ENCODE data around the gene PALB2. TPM values are rescaled to one million over a fixed set of nuclear protein-coding genes. Genes with fewer than 3 reads are reported as not detected.
A peak's percentile ranks its signal among the peaks of the same experiment; 100 is the strongest.
"Not testable (repeated sequence)": the region's sequence is repeated elsewhere in the genome, so short reads cannot be mapped to it uniquely, and the experiment has no call there.

Gene PALB2
- total RNA-seq, 1 experiment from 2014 or later: 19.1 TPM

DNA sequence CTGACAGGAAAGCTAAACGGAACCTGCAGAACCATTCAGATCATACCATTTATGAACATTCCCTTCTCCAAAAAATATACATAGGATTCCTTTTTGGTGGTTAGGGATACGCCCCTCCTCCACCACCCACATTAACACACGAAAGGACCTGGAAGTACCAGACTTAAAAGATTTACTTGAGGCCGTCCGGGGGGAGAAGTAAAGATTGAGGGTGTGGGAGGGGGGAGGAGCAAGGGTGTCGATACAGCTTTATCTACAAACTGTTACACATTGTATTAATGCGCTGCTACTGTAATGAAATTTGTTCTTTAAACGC lies 537 bp downstream of the PALB2 start:
- POLR2A ChIA-PET (ENCODE audit: unreplicated experiment): no interaction called here
- no TSS peak for BruUV-seq (replicated peaks)
- H3K79me2 ChIP-seq (ENCODE audit: low read depth): peaks cover 55% of the 10 kb centered on the region
- peak overlapping the region; percentile 96 for H3K4me2 ChIP-seq
- H3F3A ChIP-seq (ENCODE audit: insufficient read depth, low read depth): peaks cover 5% of the 10 kb centered on the region; the same call in 1 of the 2 replicates
- no peaks in the 10 kb centered on the region for H3K27me3 ChIP-seq (ENCODE audit: insufficient read depth, low read depth)
- peak overlapping the region; percentile 38; the same call in 1 of the 2 replicates for H3K27ac ChIP-seq
- no peaks in the 10 kb centered on the region for H3K9me2 ChIP-seq (ENCODE audit: insufficient read depth)
- no peaks in the 10 kb centered on the region for H4K20me1 ChIP-seq (ENCODE audit: insufficient read depth)
- no peak for DNase-seq
- H3K4me1 ChIP-seq (replicated peaks; ENCODE audit: insufficient read depth): peaks cover 14% of the 10 kb centered on the region
- CTCF ChIA-PET: interaction anchor here (0.5 kb wide), 1 partner anchor 222 kb away, joined by 4 read pairs; no protein-coding TSS in a partner anchor
- no peak for TF ChIP-seq EZH2 (IDR thresholded peaks at IDR 0.05; ENCODE audit: low read depth)
- TF ChIP-seq, protein P1, sequence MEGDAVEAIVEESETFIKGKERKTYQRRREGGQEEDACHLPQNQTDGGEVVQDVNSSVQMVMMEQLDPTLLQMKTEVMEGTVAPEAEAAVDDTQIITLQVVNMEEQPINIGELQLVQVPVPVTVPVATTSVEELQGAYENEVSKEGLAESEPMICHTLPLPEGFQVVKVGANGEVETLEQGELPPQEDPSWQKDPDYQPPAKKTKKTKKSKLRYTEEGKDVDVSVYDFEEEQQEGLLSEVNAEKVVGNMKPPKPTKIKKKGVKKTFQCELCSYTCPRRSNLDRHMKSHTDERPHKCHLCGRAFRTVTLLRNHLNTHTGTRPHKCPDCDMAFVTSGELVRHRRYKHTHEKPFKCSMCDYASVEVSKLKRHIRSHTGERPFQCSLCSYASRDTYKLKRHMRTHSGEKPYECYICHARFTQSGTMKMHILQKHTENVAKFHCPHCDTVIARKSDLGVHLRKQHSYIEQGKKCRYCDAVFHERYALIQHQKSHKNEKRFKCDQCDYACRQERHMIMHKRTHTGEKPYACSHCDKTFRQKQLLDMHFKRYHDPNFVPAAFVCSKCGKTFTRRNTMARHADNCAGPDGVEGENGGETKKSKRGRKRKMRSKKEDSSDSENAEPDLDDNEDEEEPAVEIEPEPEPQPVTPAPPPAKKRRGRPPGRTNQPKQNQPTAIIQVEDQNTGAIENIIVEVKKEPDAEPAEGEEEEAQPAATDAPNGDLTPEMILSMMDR (conservative IDR thresholded peaks at IDR 0.05): no peak
- no peaks in the 10 kb centered on the region for H3K9me3 ChIP-seq (ENCODE audit: insufficient read depth, low read depth)
- peak overlapping the region; percentile 87 for H3K4me3 ChIP-seq
- intact Hi-C loops (cut with micrococcal nuclease; ENCODE audit: unreplicated experiment): loop anchor here (5.0 kb wide), 1 partner anchor 43 kb away; the partner anchor contains the start of gene NDUFAB1
- H3K36me3 ChIP-seq (ENCODE audit: low read depth): peaks cover 23% of the 10 kb centered on the region
- peak overlapping the region; percentile 97 for H2AFZ ChIP-seq

DNA sequence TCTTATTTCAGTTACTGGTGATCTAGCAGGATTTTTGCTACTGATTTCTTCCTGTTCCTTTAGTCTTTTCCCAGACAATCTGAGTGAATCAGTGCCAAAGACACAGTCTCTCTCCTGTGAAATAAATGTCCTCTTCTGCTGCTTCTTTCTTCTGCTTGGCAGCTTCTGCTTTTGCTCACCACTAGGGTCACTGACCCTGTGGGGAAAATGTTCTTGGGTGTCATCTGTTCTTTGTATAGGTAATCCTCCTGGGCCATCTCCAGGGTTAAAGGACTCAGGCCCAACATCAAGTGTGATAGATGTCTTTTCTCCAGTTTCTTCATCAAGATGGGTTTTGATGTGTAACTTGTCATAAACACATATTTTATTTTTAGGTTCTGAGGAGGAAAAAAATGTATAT lies 5.2 kb downstream of the PALB2 start:
- CTCF ChIA-PET: no interaction called here
- no TSS peak for BruUV-seq (replicated peaks)
- intact Hi-C loops (cut with micrococcal nuclease; ENCODE audit: unreplicated experiment): no loop called here

DNA sequence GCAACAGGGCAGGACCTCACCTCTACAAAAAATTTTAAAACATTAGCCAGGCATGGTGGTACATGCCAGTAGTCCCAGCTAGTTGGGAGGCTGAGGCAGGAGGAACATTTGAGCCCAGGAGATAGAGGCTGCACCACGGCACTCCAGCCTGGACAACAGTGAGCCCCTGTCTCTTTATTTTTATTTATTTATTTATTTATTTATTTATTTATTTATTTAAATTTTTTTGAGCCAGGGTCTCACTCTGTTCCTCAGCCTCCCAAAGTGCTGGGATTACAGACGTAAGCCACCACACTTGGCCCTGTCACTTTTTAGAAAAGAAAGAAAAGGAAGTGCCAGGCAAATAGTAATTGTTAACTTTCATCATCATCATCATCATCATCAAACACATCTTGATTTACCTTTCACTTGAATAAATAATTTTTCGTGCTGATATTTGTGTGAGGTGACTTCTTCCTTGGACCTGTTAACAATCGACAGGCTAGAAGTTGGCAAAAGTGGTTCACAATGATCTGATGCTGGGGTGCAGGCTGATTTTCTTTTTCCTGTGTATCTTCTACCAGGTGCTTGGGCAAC lies 6.6 kb downstream of the PALB2 start:
- peaks cover 29% of the 10 kb centered on the region for H3K36me3 ChIP-seq (ENCODE audit: low read depth)
- POLR2A ChIA-PET (ENCODE audit: unreplicated experiment): interaction anchor here (0.6 to 0.7 kb wide), 2 partner anchors 45 to 1035 kb away, joined by 4 to 5 read pairs; no protein-coding TSS in a partner anchor
- intact Hi-C loops (cut with micrococcal nuclease; ENCODE audit: unreplicated experiment): no loop called here
- no peak for DNase-seq
- TF ChIP-seq, protein P1 (conservative IDR thresholded peaks at IDR 0.05): no peak
- no peak for TF ChIP-seq EZH2 (IDR thresholded peaks at IDR 0.05; ENCODE audit: low read depth)
- no peak overlapping the region for H3K4me2 ChIP-seq
- no peak overlapping the region for H3K27ac ChIP-seq
- peaks cover 8% of the 10 kb centered on the region for H3F3A ChIP-seq (ENCODE audit: insufficient read depth, low read depth)
- no peak overlapping the region for H2AFZ ChIP-seq
- H4K20me1 ChIP-seq (ENCODE audit: insufficient read depth): no peaks in the 10 kb centered on the region
- CTCF ChIA-PET: no interaction called here
- no peak overlapping the region for H3K4me3 ChIP-seq
- no peaks in the 10 kb centered on the region for H3K27me3 ChIP-seq (ENCODE audit: insufficient read depth, low read depth)
- H3K9me3 ChIP-seq (ENCODE audit: insufficient read depth, low read depth): no peaks in the 10 kb centered on the region
- H3K4me1 ChIP-seq (replicated peaks; ENCODE audit: insufficient read depth): no peaks in the 10 kb centered on the region
- H3K9me2 ChIP-seq (ENCODE audit: insufficient read depth): no peaks in the 10 kb centered on the region
- H3K79me2 ChIP-seq (ENCODE audit: low read depth): peaks cover 10% of the 10 kb centered on the region
- no TSS peak for BruUV-seq (replicated peaks)

More for the DNA sequence above, 5.2 kb downstream of the PALB2 start:
- Histone ChIP-seq H3K9me2 (ENCODE audit: insufficient read depth) (no peaks in the 10 kb centered on the region), H3K36me3 (ENCODE audit: low read depth) (peaks cover 29% of the 10 kb centered on the region), H3K27me3 (ENCODE audit: insufficient read depth, low read depth) (no peaks in the 10 kb centered on the region), H3K4me3 (no peak overlapping the region), H3K4me1 (replicated peaks; ENCODE audit: insufficient read depth) (peaks cover 5% of the 10 kb centered on the region; the same call in 1 of the 2 replicates), H3F3A (ENCODE audit: insufficient read depth, low read depth) (peaks cover 8% of the 10 kb centered on the region), H3K9me3 (ENCODE audit: insufficient read depth, low read depth) (no peaks in the 10 kb centered on the region), H4K20me1 (ENCODE audit: insufficient read depth) (no peaks in the 10 kb centered on the region), H3K27ac (no peak overlapping the region), H3K79me2 (ENCODE audit: low read depth) (peaks cover 24% of the 10 kb centered on the region), H2AFZ (no peak overlapping the region), H3K4me2 (no peak overlapping the region)
- POLR2A ChIA-PET (ENCODE audit: unreplicated experiment): no interaction called here
- TF ChIP-seq, protein P1 (conservative IDR thresholded peaks at IDR 0.05): no peak
- no peak for TF ChIP-seq EZH2 (IDR thresholded peaks at IDR 0.05; ENCODE audit: low read depth)
- DNase-seq: no peak

DNA sequence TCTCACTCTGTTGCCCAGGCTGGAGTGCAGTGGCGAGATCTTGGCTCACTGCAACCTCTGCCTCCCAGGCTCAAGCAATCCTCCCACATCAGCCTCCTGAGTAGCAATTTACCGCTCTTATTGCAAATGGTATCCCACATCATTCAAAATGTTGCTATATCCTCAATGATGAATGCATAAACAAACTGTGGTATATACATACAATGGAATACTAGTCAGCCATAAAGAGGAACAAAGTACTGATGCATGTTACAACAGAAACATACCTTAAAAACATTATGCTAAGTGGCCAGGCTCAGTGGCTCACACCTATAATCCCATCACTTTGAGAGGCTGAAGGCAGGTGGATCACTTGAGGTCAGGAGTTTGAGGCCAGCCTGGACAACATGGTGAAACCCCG lies 9.2 kb downstream of the PALB2 start:
- H3K79me2 ChIP-seq (ENCODE audit: low read depth); POLR2A ChIA-PET (ENCODE audit: unreplicated experiment): not testable (repeated sequence)
- peaks cover 29% of the 10 kb centered on the region for H3K36me3 ChIP-seq (ENCODE audit: low read depth)

More for the DNA sequence above, 9.2 kb downstream of the PALB2 start:
- intact Hi-C loops (cut with micrococcal nuclease; ENCODE audit: unreplicated experiment); H4K20me1 ChIP-seq (ENCODE audit: insufficient read depth); BruUV-seq (replicated peaks); H3K4me2 ChIP-seq; H3K27ac ChIP-seq; CTCF ChIA-PET; H3K4me1 ChIP-seq (replicated peaks; ENCODE audit: insufficient read depth); H3K27me3 ChIP-seq (ENCODE audit: insufficient read depth, low read depth); H3F3A ChIP-seq (ENCODE audit: insufficient read depth, low read depth); H3K4me3 ChIP-seq; H3K9me3 ChIP-seq (ENCODE audit: insufficient read depth, low read depth); H2AFZ ChIP-seq; H3K9me2 ChIP-seq (ENCODE audit: insufficient read depth); DNase-seq: not testable (repeated sequence)
